HepG2 (cell line): ENCODE data around the gene OST4. TPM values are rescaled to one million over a fixed set of nuclear protein-coding genes. Genes with fewer than 3 reads are reported as not detected.

Experiments
- HIVEP1 ChIP-seq: sonication (generic); formaldehyde crosslinking; IDR thresholded peaks from 2 replicates; pipeline ENCODE4 v1.4.0; 2020; ENCODE audit warnings: mild to moderate bottlenecking, missing genetic modification reagents
- KDM3A ChIP-seq: IDR thresholded peaks from 2 replicates; pipeline ENCODE4 v1.6.1; 2018; ENCODE audit warnings: low read depth, missing compliant biosample characterization
- KDM5B ChIP-seq: sonication (generic); formaldehyde crosslinking; IDR thresholded peaks from 2 replicates; pipeline ENCODE4 v1.4.0; 2020; ENCODE audit warnings: missing genetic modification reagents, mild to moderate bottlenecking, borderline replicate concordance
- MBNL3 ChIP-seq: fragments of 250-450 bp; sonication (Bioruptor Pico); conservative IDR thresholded peaks from 2 replicates; pipeline ENCODE4 v1.8.0; 2022; ENCODE audit warnings: mild to moderate bottlenecking, inconsistent platforms
- NFE2L2 ChIP-seq: fragments of 150-350 bp; IDR thresholded peaks from 2 replicates; pipeline ENCODE4 v1.6.1; 2014; ENCODE audit warnings: low read length
- NFYC ChIP-seq: IDR thresholded peaks from 2 replicates; pipeline ENCODE4 v1.6.1; 2016; ENCODE audit warnings: missing genetic modification reagents, missing compliant biosample characterization
- SKI ChIP-seq: fragments of 450-650 bp; IDR thresholded peaks from one replicate; pipeline ENCODE4 v1.6.1; 2018; ENCODE audit warnings: mild to moderate bottlenecking; ENCODE audit not compliant: partially characterized antibody
- ZFP62 ChIP-seq: sonication (generic); formaldehyde crosslinking; IDR thresholded peaks from 2 replicates; pipeline ENCODE4 v1.4.0; 2020; ENCODE audit warnings: missing genetic modification reagents
- ZNF275 ChIP-seq: sonication (generic); formaldehyde crosslinking; IDR thresholded peaks from 2 replicates; pipeline ENCODE4 v1.8.0; 2022; ENCODE audit warnings: missing genetic modification reagents, mild to moderate bottlenecking, inconsistent platforms, borderline replicate concordance
- ZNF318 ChIP-seq: sonication (generic); formaldehyde crosslinking; IDR thresholded peaks from 2 replicates; pipeline ENCODE4 v1.4.0; 2020; ENCODE audit warnings: mild to moderate bottlenecking, missing genetic modification reagents
- ZNF451 ChIP-seq: sonication (generic); formaldehyde crosslinking; IDR thresholded peaks from 2 replicates; pipeline ENCODE4 v1.5.0; 2020; ENCODE audit warnings: mild to moderate bottlenecking, missing genetic modification reagents
- ZNF644 ChIP-seq: IDR thresholded peaks from 2 replicates; pipeline ENCODE4 v1.6.1; 2016; ENCODE audit warnings: low read depth
- ZNF670 ChIP-seq: sonication (generic); formaldehyde crosslinking; IDR thresholded peaks from 2 replicates; pipeline ENCODE4 v1.8.0; 2022; ENCODE audit warnings: mild to moderate bottlenecking, missing genetic modification reagents, borderline replicate concordance
- polyA plus RNA-seq, 8 experiments: library from polyadenylated mRNA; depleted of rRNA in 3 of 8; stranded (reverse) in 7 of 8; unstranded in 1 of 8; fragments of >200 nt; fragmentation: Illumina TruSeq in 4 of 8; extraction: Trizol in 4 of 8; gene quantifications; 2 replicates each; pipeline versions ENCODE4 v1.2.1 to v1.2.3, GENCODE V29; 2011 to 2016; ENCODE audit warnings: low read depth in 4 of 8, missing spikeins in 1 of 8, mixed read lengths in 1 of 8; ENCODE audit not compliant: insufficient read depth in 1 of 8
- total RNA-seq, 5 experiments: library from RNA; depleted of rRNA; stranded (reverse); fragments of >200 nt; fragmentation: Illumina TruSeq; extraction: Trizol; gene quantifications; 2 replicates each; pipeline ENCODE4 v1.2.3, GENCODE V29; 2016; ENCODE audit warnings: low read depth in 1 of 5
- TF ChIP-seq, protein P1 (sequence below): sonication (generic); formaldehyde crosslinking; IDR thresholded peaks from 2 replicates; pipeline ENCODE4 v1.8.1; 2022; ENCODE audit warnings: low read depth, mild to moderate bottlenecking, missing genetic modification reagents
- TF ChIP-seq, protein P2 (sequence below): IDR thresholded peaks from 2 replicates; pipeline ENCODE4 v1.6.1; 2016; ENCODE audit warnings: mild to moderate bottlenecking, missing biosample characterization, missing genetic modification reagents

The OST4 gene
- total and polyA plus RNA-seq, 2 of the 13 experiments (the other 11 are each of a cell fraction or from before 2014, with no cell fraction given): 498 to 584 TPM

- peak; percentile 76; the same call in 1 of the 2 replicates for TF ChIP-seq ZNF318
- TF ChIP-seq NFYC: peak; percentile 44; the same call in 1 of the 2 replicates
- TF ChIP-seq SKI: peak; percentile 68
- TF ChIP-seq ZNF451: 0 out of 2 replicates have a peak, but pooled peaks have one; percentile 56
- no peak; the same call in 1 of the 2 replicates for TF ChIP-seq HIVEP1
- TF ChIP-seq MBNL3 (CRISPR knock-in tag): no peak
- no peak for TF ChIP-seq ZFP62 (CRISPR knock-in tag)
- TF ChIP-seq, protein P1, sequence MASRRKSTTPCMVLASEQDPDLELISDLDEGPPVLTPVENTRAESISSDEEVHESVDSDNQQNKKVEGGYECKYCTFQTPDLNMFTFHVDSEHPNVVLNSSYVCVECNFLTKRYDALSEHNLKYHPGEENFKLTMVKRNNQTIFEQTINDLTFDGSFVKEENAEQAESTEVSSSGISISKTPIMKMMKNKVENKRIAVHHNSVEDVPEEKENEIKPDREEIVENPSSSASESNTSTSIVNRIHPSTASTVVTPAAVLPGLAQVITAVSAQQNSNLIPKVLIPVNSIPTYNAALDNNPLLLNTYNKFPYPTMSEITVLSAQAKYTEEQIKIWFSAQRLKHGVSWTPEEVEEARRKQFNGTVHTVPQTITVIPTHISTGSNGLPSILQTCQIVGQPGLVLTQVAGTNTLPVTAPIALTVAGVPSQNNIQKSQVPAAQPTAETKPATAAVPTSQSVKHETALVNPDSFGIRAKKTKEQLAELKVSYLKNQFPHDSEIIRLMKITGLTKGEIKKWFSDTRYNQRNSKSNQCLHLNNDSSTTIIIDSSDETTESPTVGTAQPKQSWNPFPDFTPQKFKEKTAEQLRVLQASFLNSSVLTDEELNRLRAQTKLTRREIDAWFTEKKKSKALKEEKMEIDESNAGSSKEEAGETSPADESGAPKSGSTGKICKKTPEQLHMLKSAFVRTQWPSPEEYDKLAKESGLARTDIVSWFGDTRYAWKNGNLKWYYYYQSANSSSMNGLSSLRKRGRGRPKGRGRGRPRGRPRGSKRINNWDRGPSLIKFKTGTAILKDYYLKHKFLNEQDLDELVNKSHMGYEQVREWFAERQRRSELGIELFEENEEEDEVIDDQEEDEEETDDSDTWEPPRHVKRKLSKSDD (CRISPR knock-in tag): peak; percentile 80; the same call in 1 of the 2 replicates
- no peak for TF ChIP-seq KDM3A (CRISPR knock-in tag)
- TF ChIP-seq ZNF275 (CRISPR knock-in tag): 0 out of 2 replicates have a peak, but pooled peaks have one; percentile 59
- TF ChIP-seq NFE2L2: no peak
- TF ChIP-seq ZNF670 (CRISPR knock-in tag): peak; percentile 72
- no peak for TF ChIP-seq ZNF644 (CRISPR knock-in tag)
- TF ChIP-seq KDM5B (CRISPR knock-in tag): peak; percentile 88
- TF ChIP-seq, protein P2, sequence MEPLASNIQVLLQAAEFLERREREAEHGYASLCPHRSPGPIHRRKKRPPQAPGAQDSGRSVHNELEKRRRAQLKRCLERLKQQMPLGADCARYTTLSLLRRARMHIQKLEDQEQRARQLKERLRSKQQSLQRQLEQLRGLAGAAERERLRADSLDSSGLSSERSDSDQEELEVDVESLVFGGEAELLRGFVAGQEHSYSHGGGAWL: 0 out of 2 replicates have a peak, but pooled peaks have one; percentile 62
Observed at GRCh38 chr2:27032495-27033252, 38.8 kb downstream of the OST4 start, which contains the start of gene TMEM214 (continued).
